Measurements from ENCODE around the gene PELI2. TPM values are rescaled to one million over a fixed set of nuclear protein-coding genes. Genes with fewer than 3 reads are reported as not detected.

PELI2 gene
- total RNA-seq, 3 donors from 2014 or later = 14.3 to 33.4 (median 30.8) TPM

- intact Hi-C loops (cut with DNase I, micrococcal nuclease) = no loop called here
- ATAC-seq (no peak), DNase-seq (no peak)
- Histone ChIP-seq H3K36me3 (ENCODE audit: low read depth) (no peaks in the 10 kb centered on the region), H3K4me1 (ENCODE audit: low read depth) (no peaks in the 10 kb centered on the region), H3K9me3 (no peaks in the 10 kb centered on the region), H3K4me3 (no peak overlapping the region)
- no peak for TF ChIP-seq CTCF (IDR thresholded peaks at IDR 0.05)
These were observed 35.1 kb downstream of the PELI2 start for GRCh38 chr14:56153267-56153666.

- Histone ChIP-seq H3K4me1 (ENCODE audit: low read depth) (no peaks in the 10 kb centered on the region), H3K36me3 (ENCODE audit: low read depth) (no peaks in the 10 kb centered on the region), H3K4me3 (no peak overlapping the region), H3K9me3 (no peaks in the 10 kb centered on the region)
- intact Hi-C loops (cut with DNase I, micrococcal nuclease) = no loop called here
- TF ChIP-seq CTCF (IDR thresholded peaks at IDR 0.05) = no peak
- ATAC-seq = no peak
- no peak for DNase-seq
These were observed 36.1 kb downstream of the PELI2 start for GRCh38 chr14:56154321-56154720.

- intact Hi-C loops (cut with DNase I, micrococcal nuclease) = no loop called here
- H3K4me1 ChIP-seq (ENCODE audit: low read depth) = no peaks in the 10 kb centered on the region
- no peaks in the 10 kb centered on the region for H3K36me3 ChIP-seq (ENCODE audit: low read depth)
- no peaks in the 10 kb centered on the region for H3K9me3 ChIP-seq
- TF ChIP-seq CTCF (IDR thresholded peaks at IDR 0.05) = no peak
- ATAC-seq = no peak
- no peak for DNase-seq
- no peak overlapping the region for H3K4me3 ChIP-seq
These were observed 37.9 kb downstream of the PELI2 start for GRCh38 chr14:56156096-56156495.

- intact Hi-C loops (cut with DNase I, micrococcal nuclease) = no loop called here
- peaks cover 9% of the 10 kb centered on the region for H3K9me3 ChIP-seq
- no peak overlapping the region for H3K4me3 ChIP-seq
- H3K4me1 ChIP-seq (ENCODE audit: low read depth) = no peaks in the 10 kb centered on the region
- no peak for ATAC-seq
- DNase-seq = no peak
- H3K36me3 ChIP-seq (ENCODE audit: low read depth) = no peaks in the 10 kb centered on the region
- TF ChIP-seq CTCF (IDR thresholded peaks at IDR 0.05) = no peak
These were observed 40.9 kb downstream of the PELI2 start for GRCh38 chr14:56159066-56159465.

- TF ChIP-seq CTCF (IDR thresholded peaks at IDR 0.05) = no peak
- ATAC-seq (no peak), DNase-seq (no peak)
- H3K9me3 ChIP-seq = peaks cover 9% of the 10 kb centered on the region
- no peaks in the 10 kb centered on the region for H3K36me3 ChIP-seq (ENCODE audit: low read depth)
- no peak overlapping the region for H3K4me3 ChIP-seq
- intact Hi-C loops (cut with DNase I, micrococcal nuclease) = no loop called here
- H3K4me1 ChIP-seq (ENCODE audit: low read depth) = no peaks in the 10 kb centered on the region
These were observed 41.9 kb downstream of the PELI2 start for GRCh38 chr14:56160088-56160487.

- DNase-seq (no peak), ATAC-seq (no peak)
- H3K36me3 ChIP-seq (ENCODE audit: low read depth) = no peaks in the 10 kb centered on the region
- no peaks in the 10 kb centered on the region for H3K4me1 ChIP-seq (ENCODE audit: low read depth)
- peaks cover 16% of the 10 kb centered on the region for H3K9me3 ChIP-seq
- H3K4me3 ChIP-seq = no peak overlapping the region
- intact Hi-C loops (cut with DNase I, micrococcal nuclease) = no loop called here
- no peak for TF ChIP-seq CTCF (IDR thresholded peaks at IDR 0.05)
These were observed 43.4 kb downstream of the PELI2 start for GRCh38 chr14:56161658-56162057.

Measured in mucosa of descending colon (tissue), 3 donors.